DMS53 treated with DMSO at 0.1 percent for 48 hours (cell line): ENCODE measurements around the gene SFXN5.

Experiments used
- DNase-seq: peaks from one replicate; lab custom pipeline; 2025; ENCODE audit not compliant: unreplicated experiment; lab: John Stamatoyannopoulos, UW

The SFXN5 gene

DNA sequence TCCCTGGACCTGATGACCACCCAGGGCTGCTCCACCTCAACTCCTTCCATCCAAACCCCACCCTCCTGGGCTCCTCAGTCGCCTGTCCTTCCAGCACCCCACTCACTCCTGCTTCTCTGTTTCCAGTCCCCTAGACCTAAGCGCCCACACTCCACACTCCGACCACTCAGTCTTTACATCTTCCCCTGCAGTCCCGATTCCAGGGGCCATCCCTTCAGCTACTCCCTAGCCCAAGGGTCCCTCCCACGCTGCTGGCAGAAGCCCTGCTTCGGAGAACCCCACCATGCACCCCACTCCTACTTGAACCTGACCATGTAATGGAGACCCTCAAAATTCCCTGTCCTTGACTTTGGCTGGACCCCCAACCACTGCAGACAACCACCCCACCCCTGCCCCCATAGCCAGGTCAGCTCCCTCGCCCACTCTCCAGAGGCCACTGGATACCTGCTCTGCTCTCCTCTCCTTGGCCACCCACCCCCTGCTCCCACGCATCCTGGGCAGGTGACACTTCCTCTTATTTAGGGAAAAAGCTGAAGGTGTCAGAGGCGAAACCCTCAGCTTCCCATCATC lies 126.0 kb downstream of the SFXN5 start:
- no peak for DNase-seq

DNA sequence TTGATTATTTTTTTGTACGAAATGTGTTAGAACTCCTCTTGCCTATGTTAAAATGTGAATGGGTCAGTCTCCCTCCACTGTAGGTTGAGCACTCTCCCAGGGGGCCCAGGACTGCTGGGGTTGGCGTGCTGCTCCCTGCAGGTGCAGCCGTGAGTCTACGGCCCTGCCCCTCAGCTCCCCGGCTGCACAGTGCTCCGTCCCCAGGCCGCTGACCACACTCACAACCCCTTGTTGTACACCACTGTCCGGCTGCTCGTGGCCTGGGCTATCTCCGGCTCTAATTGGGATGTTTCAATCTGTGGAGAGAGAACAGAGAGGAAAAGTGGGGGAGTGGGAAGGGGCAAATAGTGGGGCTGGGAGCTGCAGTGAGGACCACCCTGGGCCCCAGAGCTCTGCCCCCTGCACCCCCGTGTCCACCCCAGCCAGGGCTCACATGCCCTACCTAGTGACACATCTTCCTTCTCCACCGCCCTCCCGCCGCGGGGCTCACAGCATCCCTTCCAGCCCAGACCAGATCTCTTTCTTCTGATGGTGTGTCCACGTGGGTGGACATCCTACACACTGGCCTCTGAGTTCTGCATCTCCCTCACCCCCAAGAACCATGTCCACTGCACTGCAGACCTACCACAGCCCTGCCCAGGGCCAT lies 126.6 kb downstream of the SFXN5 start:
- no peak for DNase-seq

DNA sequence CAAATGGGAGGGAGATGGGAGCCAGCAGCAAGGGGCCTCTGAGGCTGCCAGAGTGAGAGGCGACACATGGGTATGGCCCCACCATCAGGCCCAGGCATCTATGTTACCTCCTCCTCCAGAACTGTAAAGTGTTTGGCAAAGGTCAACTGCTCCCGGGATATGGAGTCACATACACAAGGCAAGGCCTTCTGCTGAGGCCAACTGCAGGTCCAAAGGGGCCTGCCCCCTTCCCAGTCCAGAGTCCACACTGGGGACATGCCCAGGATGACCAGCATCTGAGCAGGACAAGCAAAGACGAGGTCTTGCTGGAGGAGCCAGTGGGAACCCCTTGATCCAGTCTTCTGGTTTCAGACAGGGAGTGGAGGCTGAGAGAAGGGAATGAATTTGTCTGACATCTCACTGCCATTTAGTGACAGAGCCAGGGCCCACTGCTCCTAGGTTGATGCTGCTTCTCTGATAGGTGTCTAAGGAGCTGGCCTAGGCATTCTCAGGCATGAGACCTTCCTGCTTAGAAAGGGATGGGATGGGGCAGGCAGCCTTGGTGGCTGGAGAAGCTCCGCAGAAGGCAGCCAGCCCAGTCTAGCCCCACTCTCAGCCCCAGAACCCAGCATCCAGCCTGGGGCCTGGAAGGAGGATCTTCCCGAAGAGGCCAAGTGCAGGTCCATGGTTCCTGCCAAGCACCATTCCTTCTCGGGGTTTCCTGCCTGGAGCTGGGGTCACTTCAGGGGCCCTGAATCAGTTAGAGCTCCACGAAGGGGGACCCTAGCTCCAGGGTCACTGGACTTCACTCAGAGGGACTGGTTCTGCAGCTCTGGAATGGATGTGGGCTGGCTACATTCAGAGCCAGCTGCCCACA lies 127.7 kb downstream of the SFXN5 start:
- no peak for DNase-seq

DNA sequence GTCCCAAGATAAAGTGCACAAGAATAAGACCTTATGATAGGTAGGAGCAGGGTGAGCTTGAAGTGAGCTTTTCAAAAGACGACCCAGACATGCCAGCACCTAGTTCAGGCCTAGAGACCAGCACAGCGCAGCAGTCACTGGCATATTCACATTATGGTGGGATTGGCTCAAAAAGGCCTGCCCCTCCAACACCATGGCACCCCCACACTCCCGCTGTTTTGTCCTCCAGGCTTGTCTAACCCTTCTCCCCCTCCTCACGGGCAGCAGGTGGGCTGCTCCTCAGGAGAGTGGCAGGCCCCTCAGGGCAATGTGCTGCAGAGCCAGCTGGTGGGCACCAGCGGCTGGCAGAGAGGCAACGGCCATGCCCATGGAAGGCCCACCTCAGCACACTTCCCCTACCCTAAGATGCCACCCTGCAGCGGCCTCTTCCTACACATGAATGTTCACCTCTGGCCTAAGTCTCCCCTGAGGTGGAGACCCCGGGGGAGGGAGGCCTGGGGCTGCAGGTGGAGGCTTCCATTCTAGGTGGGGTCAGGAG lies 128.6 kb downstream of the SFXN5 start:
- DNase-seq, result no peak

DNA sequence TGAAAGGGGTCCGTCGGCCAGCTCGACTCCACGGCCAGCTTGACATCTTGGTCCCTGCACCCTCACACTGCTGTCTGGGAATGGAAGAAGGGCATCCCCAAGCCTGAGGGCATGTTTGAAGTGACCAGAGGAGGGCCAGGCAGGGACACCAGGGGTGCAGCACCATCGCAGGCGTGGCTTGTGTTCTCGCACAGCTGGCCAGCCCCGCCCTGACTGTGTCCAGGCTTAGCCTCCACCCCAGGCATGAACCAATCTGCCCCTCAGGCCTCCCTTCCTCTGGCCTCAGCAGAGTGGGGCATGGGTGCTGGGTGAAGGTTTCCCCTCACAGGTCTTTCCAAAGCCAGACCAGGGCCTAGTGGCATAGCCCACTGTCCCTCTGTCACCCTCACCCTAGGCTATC lies 129.2 kb downstream of the SFXN5 start:
- no peak for DNase-seq

DNA sequence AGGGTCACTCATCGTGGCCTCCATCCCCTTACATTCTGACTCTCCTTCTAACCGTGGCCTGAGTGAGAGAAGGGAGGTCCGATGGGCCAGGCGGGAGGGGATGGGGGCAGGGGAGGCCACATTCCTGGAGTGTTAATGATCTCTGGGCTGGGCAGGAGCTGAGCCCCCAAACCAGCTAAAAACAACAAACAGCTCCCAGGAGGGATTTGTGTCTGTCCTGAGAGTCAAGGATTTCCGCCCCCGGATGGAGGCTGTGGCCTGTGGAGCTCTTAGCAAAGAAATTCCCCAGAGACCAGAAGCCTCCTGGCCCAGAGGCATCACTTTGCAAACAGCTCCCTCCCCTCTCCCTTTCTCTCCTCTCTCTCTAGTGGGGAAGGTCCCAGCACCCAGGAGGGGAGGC lies 130.7 kb downstream of the SFXN5 start:
- DNase-seq, result no peak

DNA sequence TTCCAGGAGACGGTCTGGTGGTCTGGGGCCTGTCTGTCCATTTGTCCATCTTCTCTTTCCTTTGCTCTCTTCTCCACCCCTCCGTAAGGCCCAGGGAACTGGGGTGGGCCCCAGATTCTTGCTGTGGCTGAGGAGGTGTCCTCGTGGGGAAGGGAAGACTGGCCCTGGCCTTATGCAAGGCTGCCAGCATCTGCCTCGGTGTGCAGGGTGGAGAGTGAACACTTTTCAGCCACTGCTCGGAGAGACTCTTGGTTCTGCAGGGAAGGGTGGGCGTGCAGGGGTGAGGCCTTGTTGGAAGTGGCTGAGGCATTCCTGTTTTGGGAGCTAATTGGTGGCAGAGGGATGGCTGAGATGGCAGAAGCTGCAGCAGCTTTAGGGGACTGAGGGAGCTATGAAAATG lies 131.2 kb downstream of the SFXN5 start:
- DNase-seq, result no peak

DNA sequence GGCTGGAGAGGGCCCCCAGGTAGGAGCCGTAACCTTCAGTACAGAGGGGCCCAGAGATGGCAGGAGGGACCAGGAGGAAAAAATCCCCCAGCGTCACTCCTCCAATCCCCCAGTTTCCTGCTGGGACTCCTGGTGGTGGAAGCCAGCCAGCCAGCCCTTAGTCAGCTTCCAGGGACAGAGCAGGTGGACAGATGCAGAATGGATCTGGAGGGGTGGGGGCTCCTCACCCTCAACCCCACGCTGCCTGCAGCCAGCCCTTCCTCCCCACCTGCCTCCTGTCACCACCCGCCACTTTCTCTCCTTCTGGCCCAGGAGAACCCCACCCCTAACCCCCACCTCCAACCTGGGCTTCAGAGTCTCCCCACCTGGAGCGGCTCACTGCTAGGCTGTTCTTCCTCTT lies 133.1 kb downstream of the SFXN5 start:
- DNase-seq, result no peak

DNA sequence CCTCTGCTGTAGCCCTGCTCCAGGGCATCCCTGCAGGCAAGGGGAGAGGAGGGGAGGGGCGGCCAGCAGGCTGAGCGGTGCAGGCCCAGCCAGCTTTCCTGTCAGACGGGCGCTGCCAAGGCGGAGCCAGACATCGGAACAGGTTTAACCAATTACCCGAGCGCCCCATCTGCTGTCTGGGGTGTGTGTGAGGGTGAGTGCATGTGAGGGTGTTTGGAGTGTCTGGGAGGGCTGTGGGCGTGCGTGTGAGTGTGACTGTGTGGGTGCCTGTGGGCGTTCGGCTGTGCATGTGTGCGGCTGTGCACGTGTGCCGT lies 134.2 kb downstream of the SFXN5 start:
- no peak for DNase-seq

DNA sequence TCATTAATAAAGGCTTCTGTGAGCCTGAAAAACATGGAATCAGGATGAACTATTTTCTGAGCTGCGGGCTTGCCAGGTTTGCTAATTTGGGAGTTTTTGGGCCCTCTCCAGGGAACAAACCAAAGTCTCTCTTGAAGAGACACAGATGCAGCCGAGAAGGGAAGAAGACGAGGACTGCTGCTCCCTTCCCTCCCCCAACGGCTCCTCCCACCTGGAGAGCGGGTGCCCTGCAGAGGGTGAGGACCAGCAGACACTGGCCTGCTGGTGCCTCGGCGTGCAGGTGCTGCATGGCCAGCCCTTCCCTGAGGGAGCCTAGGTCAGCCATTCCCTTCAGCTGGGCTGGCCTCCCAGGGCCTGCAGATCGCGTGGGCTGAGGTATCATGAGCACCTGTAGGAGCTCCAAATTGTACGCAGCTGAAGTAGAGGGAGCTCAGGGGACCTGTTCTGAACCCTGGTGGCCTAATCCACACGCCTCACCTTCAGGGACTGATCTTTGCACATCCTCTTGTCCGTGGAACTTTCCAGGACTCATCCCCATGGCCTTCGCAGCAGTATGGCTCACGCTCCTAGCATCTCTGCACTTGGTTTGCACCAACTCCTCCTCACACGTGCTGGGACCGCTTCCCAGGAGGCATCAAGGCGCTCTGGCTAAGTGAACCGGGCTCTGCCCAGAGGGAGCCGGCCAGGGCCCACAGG lies 134.7 kb downstream of the SFXN5 start:
- DNase-seq, result no peak

DNA sequence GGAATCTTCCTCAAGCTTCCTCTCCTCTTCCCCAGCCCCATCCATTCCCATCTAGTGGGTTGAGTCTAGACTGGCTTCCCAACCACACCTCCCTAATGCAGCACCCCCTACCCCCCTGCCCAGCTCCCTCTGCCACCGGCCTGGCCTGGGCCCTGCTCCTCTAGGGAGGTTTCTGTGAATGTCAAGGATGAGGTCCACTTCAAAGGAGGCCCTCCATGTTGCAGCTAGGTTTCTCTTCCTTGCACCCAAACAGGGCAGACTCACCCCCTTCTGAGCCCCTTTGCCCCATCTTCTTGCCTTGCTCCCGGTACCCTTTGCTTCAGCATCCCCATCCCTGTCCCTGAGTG lies 135.9 kb downstream of the SFXN5 start:
- no peak for DNase-seq

DNA sequence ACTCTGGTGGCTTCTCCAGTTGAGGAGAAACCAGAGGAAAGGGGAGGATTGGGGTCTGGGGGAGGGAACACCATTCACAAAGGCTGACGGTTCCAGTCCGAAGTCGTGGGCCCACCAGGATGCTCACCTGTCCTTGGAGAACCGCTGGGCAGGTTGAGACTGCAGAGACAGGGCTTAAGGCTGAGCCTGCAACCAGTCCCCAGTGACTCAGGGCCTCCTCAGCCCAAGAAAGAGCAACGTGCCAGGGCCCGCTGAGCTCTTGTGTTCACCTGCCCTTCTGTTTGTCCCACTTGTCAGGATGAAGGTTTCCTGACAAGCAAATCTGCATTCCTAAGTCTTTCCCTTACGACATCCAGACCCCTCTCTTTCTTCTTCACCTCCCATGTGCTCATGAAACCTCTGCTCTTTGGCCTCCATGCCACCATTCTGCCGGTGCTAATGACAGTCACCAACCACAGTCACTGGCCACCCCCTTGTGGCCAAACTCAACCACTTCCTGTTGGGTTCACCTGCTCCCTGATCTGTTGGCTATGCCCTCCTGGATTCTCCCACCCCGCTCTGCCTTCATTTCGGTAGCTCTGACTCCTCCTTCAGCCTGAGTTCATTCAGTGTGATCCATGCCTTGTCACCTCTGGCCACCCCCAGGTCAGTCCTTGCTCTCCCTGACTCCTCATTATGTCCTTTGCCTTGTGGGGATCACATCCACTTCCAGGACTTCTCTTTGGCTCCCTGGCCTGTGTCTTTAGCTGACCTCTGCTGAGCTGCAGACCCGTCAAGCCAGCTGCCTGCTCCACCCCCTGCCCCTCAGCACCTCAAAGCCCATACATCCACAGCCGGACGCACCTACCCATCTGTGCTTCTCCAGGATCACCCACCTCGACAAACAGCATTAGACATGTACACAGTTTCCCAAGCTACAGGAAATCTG lies 136.6 kb downstream of the SFXN5 start:
- DNase-seq, result peak; percentile 27

DNA sequence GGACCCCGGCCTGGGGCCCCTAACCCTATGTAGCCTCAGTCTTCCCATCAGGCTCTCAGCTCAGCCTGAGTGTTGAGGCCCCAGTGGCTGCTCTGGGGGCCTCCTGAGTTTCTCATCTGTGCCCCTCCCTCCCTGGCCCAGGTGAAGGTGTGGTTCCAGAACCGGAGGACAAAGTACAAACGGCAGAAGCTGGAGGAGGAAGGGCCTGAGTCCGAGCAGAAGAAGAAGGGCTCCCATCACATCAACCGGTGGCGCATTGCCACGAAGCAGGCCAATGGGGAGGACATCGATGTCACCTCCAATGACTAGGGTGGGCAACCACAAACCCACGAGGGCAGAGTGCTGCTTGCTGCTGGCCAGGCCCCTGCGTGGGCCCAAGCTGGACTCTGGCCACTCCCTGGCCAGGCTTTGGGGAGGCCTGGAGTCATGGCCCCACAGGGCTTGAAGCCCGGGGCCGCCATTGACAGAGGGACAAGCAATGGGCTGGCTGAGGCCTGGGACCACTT lies 137.8 kb downstream of the SFXN5 start:
- no peak for DNase-seq

DNA sequence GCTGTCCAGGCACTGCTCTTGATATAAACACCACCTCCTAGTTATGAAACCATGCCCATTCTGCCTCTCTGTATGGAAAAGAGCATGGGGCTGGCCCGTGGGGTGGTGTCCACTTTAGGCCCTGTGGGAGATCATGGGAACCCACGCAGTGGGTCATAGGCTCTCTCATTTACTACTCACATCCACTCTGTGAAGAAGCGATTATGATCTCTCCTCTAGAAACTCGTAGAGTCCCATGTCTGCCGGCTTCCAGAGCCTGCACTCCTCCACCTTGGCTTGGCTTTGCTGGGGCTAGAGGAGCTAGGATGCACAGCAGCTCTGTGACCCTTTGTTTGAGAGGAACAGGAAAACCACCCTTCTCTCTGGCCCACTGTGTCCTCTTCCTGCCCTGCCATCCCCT lies 138.3 kb downstream of the SFXN5 start:
- no peak for DNase-seq

DNA sequence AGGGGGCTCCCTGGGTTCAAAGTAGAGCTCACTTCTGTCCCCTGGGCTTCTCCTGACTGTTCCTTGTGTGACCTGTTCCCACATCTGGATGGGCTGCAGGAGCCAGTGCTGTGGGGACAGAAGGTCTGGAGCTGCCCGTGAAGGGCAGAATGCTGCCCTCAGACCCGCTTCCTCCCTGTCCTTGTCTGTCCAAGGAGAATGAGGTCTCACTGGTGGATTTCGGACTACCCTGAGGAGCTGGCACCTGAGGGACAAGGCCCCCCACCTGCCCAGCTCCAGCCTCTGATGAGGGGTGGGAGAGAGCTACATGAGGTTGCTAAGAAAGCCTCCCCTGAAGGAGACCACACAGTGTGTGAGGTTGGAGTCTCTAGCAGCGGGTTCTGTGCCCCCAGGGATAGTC lies 138.7 kb downstream of the SFXN5 start:
- no peak for DNase-seq

DNA sequence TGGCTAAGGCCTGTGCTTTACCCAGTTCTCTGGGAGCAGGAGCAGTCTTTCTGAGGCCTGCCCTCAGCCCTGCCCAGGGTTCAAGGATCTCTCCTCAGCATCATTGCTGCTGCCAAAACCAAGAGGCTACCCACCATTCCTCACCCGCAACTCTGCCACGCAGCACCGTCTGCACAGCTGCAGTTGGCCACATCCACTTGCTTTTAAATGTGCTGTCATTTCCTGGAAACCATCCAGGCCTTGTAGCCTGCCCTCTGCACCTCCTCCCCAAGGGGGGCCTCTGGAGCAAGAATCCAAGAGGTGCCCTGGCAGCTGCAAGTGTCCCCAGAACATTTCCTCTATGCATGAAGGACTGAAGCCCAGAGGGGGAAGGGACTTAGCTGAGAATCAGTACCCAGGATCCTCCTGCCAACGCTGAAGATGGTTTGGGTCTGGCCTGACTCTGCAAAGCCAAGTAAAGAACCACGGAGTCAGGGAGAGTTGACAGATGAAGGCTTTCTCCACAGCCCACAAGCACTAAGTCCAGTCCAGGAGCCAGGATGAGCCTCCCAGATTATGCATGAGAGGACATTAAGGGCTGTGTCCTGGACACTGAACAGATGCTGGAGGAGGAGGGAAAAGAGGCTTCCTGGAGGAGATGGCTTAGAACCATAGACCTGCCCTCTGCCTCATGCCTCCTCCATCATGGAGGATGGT lies 139.3 kb downstream of the SFXN5 start:
- no peak for DNase-seq

DNA sequence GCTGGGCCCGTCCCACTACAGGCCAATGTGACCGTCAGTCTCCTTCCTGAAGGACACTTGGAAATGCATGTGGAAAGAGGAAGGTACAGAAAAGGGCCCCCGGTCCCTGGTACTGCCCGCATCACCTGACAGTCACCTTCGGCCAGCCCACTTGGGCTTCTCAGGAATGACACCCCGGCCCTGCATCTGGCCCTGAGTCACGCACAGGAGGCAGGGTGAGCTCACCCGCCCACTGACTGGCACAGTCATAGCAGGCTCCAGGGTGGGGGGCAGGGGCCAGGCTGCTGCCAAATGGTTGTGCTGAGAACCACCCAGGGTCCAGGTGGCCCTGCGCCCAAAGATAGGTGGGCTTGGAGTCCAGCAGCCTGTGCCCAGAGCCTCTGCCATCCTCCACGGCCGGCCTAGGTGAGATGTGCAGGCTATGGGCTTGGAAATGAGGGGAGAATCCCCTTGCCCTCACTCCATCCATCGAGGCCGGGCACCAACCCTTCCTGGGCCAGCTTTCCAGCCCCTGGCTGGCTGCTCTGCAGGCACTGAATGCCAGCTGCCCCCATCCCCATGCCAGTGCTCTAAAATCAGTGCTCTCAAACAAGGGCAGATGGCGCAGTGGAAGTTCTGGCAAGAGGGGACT lies 140.1 kb downstream of the SFXN5 start:
- DNase-seq, result no peak

DNA sequence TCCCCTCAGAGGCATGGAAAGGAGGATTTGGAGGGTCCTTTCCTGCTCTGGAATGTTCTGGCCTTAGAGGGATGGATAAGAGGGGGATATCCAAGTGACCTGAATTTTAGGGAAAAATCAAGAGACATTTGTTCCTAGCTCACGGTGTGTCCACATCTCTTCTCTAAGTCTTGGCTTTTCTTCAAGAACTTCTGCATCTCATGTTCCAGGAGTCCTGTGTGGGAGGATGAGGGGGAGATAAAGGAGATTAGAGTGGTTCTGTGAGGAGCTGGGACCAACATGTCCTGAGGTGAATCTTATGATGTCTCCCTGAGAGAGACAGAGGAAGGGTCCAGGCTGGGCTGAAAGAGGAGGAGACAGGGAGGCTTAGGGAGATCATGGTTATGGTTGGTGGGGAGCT lies 142.5 kb downstream of the SFXN5 start:
- DNase-seq, result no peak
